Fibroblast of lung (primary cell): ENCODE results near the gene CBR3.

Source experiments
- CTCF ChIP-seq, 2 donors: IDR thresholded peaks in 1 of 2; conservative IDR thresholded peaks in 1 of 2; 1 replicate in 1 of 2; 2 replicates in 1 of 2; pipeline ENCODE4 v1.5.1; 2011 to 2012; ENCODE audit warnings: low read length in 2 of 2, control low read depth in 1 of 2, inconsistent platforms in 1 of 2, low read depth in 1 of 2, mild to moderate bottlenecking in 1 of 2
- EZH2 ChIP-seq: IDR thresholded peaks from 2 replicates; pipeline ENCODE4 v1.5.1; 2012; ENCODE audit warnings: low read length, control low read depth, mild to moderate bottlenecking; ENCODE audit errors: missing control alignments

- TF ChIP-seq CTCF (conservative IDR thresholded peaks at IDR 0.05 in 1 of 2, IDR thresholded peaks at IDR 0.05 in 1 of 2; ENCODE audit: low read depth in 1 of 2, low read length in 2 of 2): no peak
- TF ChIP-seq EZH2: no peak
Measured at GRCh38 chr21:36117286-36117741, 17.6 kb upstream of the CBR3 start.
